DMS53 (cell line): Measurements from ENCODE around the gene NUDT17.
A peak's percentile ranks its signal among the peaks of the same experiment; 100 is the strongest.

Experiments used
- DNase-seq: peaks from one replicate; lab custom pipeline; 2025; lab: John Stamatoyannopoulos, UW

NUDT17 gene

DNA sequence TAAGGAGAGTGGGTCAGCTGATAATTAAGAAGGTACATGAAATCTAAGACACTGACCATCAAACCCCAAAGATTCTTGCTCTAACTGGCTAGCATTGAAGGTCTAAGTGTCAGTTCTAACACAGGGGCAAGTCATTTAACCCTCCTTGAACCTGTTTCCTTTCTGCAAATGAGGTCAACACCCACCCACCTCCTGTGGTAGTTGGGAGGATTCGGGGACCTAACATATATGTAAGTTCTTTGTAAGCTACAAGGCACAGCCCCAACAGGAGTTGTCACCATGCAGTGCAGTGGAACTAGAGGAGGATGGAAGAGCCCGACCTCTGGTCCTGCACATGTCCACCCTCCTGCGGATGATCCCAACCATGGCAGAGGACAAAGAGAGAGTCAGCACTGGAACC, 2.4 kb downstream of the NUDT17 start:
- no peak for DNase-seq

DNA sequence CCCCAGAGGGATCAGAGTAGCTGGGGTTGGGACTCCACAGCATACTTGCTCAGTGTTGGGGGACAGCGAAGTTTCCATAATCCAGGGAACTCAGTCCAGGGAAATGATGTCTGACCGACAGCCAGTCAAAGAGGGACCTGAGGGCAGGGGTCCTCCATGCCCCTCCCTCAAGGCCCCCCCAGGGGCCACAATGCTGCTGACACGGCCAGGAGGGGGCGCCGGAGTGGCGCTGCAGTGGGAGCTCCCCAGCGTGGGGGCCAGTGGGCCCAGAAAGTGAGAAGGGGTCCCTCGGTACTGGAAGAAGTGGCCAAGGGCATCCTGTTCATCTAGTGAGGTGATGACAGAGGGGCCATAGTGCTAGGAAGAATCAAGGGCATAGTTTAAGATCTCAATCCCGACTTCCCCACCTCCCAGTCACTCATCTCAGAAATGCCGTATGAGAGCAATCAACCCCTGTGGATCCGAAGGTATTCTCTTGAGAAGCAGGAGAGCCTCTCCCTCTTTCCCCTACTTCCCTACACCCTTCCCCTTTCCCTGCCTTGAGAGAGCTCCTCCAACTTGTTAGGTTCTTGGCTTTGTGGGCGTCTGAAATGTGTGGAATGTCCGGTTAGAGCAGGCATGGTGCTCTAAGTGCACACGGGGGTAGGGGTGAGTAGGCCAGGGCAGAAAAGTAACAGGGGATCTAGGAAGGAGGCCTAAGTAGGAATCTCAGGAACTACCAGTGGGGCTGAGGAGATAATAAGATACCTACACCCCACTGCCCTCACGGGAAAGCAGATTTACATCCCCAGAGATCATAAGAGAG, 4.1 kb downstream of the NUDT17 start:
- DNase-seq = no peak

DNA sequence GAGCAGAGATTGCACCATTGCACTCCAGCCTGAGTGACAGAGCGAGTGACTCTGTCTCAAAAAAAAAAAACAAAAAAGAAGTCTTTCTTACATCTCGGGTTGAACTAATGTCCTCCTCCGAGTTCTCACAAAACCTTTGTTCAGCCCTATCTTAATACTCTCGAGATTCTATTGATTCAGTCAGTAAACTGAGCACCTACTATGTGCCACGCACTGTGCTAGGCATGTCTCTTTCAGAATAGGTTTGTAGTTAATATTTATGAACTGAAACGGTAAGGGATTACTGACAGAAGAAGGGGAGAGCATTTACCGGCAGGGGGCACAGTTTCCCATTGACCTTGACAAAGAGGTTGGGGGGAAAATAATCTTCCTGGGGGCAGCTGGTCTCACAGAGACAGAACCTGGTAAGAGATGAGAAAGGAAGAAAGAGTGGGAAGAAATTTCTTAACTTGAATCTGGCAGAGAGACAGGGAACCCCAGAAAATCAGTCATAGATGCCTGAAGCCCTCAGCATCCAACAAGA, 10.1 kb downstream of the NUDT17 start:
- DNase-seq = no peak

DNA sequence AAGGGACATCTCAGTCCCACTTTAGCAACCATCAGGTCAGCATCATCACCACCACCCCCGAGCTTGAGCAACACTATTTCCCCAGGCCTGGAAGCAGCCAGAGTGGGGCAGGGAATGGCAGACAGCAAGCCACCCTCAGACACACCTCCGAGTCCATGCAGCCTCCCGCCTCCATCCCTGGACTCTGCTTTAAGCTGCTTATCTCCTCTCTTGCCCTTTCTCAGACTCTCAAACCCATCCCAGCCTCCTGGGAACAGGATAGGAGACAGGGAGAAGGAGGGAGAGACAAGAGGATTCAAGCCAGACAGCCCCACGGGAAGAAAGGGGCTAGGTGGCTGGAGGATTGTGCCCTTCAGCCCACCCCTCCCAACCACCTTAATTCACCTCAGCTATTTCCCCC, 11.7 kb downstream of the NUDT17 start:
- no peak for DNase-seq

DNA sequence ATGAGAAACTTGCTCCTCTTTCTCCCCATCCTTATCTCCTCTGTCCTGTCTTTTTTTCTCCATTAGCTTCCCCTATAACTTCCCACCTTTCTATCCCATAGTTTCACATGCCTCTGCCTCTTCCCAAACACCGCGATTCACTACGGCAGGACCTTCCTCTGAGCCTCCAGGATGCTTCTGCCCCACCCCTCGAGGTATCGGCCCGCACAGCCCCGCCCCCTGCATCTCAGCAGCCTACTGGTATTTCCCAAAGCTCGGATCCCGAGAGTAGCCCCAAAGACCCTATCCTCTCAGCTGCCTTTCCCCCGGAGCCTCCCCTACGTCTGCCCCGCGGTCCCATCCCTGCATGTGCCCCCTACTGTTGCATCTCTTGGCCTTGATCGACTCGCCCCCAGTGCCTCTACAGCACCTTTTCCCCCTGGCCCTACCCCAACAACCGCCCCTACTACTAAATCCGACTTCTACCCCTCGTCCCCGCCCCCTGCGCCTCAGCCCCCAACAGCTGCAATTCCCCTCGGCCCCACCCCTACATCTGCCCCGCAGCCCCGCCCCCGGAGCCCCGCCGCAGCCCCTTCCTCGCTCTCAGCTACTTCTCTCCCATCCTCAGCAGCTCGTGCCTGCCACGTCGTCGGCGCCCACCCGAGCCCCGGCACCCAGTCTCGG, 12.9 kb downstream of the NUDT17 start:
- DNase-seq = peak; percentile 66

DNA sequence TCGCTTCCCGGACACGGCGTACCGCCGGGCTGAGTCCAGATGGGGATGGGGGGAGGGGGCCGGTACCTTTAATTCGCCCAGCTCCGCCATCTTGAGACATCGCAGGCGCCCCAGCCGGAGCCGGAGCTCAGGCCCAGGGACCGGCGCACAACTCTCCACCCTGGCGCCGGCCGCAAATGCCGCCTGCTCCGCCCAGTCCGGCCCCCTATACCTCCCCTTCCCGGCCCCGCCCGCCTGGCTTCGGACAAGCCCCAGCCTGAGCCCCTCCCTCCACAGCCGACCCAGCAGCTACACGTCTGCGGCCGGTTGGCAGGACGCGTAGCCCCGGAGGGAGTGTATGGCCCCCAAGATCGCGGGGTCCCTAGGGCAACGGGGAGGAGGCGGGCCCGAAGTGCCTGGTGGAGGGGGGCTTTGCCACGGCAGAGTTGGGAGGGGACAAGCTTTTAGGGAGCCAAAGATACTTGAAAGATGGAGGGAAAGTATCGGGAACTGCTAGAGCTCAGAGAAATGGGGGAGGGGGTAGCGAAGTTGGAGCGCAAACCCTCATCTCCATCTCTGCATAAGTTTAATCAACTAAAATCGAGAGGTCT, 13.6 kb downstream of the NUDT17 start, which contains the start of gene PIAS3:
PIAS3 (minus strand) TSS at position 181 of the 590 bp plus-strand sequence; CDS start at position 90, 91 bp downstream.
- peak; percentile 95 for DNase-seq

DNA sequence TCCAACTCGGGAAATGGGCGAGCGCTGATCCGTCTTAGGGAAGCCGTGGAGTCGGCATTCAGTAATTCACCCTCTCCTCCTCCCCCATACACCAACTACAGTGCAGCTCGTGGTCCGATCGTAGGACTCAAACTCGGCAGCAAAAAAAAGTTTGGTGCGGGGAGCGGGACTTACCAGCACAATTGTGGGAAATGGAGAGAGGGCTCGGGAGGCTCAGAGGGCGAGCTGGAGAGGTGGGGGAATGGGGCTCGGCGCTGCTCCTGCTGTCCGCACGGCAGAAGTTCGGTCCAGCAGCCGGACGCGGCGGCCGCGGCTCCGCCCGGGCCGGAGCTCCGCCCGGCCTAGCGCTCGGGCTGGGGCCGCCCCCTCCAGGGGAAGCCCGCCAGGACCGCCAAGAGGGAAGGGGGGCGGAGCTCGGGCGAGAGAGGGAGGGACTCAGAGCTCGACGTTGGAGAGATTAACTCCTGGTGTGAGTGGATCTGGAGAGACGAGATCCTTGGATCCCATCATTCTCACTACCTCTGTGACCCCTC, 14.1 kb downstream of the NUDT17 start:
- peak; percentile 91 for DNase-seq

DNA sequence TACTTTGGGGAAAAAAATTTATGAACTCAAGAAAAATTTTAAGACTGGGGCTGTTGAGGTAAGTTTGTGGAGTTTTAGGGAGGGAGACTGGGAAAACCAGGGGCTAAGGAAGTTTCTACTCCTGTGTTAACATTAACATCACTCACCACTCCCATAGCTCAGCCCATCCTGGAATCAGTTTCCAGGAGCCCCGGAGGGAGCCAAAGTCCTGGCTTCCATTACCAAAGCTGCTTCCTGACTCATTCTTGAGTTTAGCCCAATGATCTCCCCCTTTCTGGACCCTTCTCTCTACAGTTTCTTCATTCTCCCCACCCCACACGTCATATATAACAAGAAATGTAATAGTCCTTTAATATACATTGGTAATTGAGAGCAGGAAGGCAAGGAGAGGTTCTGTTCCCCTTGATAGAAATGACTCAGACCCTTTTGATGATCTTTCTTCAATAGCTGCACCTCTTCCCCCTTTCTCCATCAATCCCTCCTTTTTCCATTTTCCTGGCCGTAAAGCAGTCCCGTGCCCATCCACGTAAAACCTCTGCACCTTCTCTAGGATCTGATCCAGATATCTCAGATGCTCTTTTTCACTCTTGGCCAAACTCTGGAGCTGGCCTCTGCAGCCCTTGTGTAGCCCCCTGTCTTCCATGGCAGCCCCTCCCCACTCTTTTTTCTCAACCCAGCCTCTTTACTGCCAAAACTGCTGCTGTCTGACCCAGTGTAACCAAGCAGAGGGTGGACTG, 18.0 kb downstream of the NUDT17 start:
- DNase-seq = no peak

DNA sequence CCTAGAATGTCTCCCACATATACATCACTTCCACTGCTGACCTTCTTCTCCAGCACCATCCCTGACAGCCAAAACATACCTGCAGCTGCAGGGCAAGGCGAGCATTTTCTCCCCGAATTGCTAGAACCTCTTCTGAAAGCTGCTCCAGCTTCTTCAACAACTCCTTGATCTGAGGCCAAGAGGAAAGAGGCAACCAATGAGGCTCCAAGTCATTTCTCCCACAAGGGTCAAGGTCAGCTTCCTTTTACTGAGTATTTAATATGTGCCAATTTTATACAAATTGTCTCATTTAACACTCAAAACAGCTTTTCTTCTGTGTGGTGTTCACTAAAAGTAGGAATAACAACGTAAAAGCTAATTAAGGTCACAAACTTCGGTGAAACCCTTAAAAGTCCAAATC, 22.8 kb downstream of the NUDT17 start:
- no peak for DNase-seq

DNA sequence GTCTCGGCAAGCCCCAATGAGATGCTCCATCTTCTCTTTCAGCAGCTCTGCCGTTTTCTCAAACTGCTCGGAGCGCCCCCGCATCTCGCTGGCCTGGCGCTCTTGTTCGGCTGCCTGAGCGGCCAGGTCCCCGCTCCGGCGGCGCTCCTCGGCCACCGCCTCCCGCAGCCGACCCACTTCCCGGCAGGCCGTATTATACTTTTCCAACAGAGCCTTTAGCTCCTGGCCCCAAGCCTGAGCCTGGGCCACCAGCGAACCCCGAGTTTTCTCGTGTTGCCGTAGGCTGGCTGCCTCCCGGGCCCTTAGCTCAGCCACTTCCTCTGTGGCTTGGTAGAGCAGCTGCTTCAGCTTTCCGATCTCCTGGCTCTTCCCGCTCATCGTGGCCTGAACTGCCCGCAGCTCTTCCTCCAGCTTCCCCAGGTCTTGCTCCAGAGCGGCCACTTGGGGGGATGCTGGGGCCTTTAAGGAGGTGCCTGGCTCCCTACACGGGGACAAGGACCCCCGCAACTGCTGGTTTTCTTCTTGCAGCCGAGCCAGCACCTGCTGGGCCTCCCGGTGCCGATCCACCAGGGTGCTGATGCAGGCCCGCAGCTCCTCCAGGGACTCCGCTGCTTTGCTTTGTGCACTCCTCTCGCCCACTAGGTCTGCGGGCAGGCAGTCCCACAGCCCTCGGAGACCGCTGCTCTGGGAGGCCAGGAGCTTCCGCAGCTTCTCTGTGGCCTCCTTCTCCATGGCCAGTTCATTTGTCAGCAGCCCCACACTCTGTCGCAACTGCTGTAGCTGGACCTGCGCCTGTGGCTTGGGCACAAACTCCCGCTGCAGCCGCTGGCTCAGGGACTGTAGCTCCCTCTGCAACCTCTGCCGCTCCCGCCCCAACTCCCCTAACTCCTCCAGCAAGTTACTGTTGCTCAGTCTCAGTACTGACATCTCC, 26.8 kb downstream of the NUDT17 start:
- no peak for DNase-seq

DNA sequence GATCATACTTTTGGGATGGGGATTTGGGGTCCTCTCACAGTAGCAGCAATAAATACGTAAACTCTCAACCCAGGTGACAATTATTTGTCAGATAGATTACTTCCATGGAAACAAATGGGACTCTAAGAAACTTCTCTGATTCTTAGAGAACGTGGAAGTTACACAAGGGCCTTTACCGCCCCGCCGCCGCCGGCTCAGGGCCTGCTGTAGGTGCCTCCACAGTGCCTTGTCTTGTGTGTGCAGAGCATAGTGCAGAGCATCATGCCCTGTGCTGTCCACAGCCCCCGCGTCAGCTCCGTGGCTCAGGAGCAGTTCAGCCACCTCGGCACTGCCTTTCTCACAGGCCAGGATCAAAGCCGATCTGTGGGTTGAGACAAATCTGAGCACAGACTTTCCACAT, 29.2 kb downstream of the NUDT17 start:
- DNase-seq = no peak

DNA sequence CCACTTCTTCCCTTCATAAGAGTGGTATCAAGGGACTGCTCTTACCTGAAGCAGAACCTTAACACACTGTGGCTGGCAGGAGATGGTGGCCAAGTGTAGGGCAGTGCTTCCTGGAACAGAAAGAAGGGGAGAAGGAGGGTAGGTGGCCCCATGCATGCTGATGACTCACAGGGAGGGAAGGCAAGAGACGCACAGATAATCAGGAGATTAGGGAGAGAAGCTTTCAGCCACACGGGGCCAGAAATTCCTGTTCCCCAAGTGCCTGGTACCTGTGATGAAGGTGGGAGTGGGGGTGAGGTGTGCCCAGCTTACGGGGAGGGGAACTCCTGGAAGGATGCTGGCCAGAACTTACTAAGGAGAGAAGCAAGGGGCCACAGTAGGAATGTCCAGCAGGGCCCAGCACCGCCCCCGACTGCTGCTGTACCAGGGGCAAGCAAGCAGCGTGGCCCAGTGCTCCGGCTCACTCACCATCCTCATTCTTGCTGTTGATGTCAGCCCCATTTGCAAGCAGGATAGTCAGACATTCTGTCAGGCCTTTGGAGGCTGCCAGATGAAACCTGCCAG, 32.6 kb downstream of the NUDT17 start:
- DNase-seq = peak; percentile 19

DNA sequence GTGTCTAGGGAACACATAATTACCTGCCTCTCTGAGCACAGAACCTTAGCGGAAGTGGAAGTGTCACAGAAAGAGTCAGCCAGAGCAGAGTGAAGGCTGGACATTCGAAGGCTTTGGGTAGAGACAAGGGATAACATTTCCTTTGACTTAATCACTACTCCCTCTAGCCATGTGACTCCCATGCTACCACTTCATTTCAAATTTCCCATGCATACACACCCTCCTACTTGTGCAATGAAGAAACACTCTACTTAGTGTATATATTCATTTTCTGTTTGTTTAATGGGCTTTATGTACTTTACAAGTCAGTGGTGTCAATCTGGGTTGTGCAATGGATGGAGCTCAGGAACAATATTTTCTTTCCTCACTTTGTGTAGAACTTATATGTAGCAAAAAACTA, 33.3 kb downstream of the NUDT17 start:
- DNase-seq = no peak

DNA sequence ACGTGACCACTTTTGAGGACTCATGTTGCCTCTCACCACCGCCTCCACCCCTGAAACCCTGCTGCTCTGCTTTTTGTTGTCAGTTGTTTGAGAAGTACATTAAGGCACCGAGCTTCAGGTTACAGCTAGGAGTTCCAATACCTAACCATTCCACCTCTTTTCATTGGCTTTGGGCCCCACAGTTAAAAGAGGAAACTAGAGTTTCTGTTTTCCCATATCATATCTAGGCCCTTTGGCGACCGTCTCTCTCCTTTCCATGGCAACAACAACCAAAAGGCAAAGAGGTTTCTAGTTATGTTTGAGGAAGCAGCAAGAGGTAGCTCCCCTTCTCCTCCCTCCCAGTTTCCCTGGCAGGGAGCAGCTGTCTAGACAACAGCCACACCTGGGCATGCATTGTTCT, 34.3 kb downstream of the NUDT17 start:
- DNase-seq = peak; percentile 39

DNA sequence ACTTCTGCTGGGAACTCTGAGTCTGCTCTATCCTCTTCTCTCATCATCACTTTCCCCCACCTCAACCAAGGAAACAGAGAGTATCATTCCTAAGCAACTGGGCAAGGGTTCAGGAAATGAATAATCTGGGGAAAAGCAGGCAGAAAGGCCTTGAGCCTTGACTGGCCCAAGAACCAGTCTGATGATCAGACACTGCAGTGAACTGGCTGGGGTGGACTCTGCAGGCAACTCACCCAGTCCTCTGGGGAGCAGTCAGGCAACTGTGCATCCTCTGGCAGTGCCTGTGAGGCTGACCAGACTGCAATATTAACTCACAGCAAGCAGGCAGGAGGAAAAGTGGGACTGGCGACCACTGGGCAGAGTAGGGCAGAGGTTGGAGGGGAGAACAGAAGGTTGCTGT, 39.2 kb downstream of the NUDT17 start:
- DNase-seq = no peak

DNA sequence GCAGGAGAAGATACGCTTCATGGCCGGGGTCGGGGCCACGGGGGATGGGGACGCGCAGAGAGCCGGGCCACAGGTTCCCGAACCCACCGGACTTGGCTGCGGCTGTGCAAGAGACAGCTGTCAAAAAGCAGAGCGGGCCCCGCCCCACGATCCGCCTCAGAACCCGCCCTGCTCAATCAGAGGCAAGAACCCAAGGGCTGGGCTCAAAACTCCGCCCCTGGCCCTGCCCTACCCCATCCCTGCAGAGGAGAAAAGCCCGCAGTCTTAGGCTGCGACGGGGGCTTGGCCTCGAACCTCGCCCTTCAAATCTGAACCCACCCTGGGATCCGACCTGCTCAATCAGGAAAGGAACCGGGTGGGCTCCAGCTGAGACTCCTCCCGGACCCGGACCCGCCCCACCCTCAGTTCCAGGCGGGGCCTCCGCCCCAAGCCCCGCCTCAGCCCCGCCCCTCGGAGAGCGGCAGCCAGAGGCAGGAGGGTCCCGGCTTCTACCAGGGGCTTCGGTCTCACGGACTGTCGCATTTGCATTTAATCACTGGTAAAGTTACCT, 40.4 kb downstream of the NUDT17 start, which contains the start of gene ANKRD35:
ANKRD35 (minus strand) TSS at position 129 of the 550 bp plus-strand sequence; CDS start at position 21, 108 bp downstream.
- DNase-seq = peak; percentile 85

DNA sequence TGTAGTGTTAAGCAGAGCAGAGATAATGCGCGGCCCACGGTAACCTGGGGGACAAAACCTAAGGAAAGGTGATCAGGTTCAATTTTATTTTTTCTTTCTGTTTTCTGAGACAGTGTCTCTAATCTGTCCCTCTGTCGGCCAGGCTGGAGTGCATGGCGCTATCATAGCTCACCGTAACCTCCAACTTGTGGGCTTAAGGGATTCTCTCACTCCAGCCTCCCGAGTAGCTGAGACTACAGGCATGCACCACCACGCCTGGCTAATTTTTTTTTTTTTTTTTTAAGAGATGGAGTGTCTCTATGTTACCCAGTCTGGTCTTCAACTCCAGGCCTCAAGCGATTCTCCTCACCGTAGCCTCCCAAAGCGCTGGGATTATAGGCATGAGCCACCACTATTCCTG, 41.0 kb downstream of the NUDT17 start:
- peak; percentile 33 for DNase-seq

DNA sequence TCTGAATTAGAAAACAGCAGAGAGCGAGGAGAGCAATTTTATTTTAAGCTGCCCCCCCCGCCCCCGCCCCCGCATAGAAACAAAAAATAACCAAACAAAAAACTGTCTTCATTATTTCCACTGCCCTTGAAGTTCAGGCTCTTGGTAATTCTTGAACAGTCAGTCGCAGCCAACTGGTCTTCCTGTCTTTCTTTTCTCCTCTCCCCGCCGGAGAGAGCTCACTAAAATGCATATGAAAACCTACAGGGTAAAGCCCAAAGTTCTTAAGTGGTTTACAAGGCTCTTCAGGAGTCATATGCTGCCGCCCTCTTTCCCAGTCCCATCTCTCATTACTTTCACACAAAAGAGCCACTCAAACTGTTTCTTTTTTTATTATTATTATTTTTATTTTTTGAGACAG, 41.4 kb downstream of the NUDT17 start:
- no peak for DNase-seq

DNA sequence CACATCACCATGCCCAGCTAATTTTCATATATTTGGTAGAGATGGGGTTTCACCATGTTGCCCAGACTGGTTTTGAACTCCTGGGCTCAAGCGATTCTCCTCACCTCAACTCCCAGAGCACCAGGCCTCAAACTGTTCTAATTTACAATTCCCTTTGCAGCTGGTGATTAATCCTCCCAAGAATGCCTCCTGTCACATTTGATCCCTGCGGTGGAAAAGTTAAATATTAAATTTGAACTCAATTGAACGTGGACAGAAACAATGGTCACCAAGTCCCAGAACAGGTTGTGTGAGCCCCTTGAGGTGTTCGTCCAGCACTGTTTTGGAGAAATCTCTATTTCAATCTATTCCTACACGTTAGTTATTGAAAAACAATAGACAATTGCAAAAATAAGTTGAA, 42.2 kb downstream of the NUDT17 start:
- DNase-seq = peak; percentile 36

DNA sequence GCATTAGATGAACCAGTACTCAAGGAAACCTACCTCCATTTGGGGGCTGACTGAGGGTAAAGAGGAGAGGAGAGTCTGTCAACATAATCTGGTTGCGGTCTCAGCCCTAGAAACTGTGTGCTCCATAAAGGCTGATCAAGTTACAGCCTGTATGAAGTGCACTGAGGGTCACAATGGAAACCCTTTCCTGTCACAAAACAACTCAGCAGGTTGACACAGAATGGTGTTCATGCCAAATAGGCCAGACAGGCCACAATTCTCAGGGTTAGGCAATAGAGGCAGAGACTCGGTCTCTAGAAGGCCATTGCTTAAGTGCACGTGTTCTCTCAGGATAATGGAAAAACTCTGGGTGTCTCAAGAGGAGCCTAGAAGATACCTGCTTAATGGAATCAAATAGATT, 44.3 kb downstream of the NUDT17 start:
- no peak for DNase-seq
